Inflammatory macrophage (primary cell): ENCODE measurements around the gene CT45A8.
"Not testable (repeated sequence)": the region's sequence is repeated elsewhere in the genome, so short reads cannot be mapped to it uniquely, and the experiment has no call there.

Source experiments
- DNase-seq, 2 donors: peaks; one replicate each; pipeline ENCODE4 v3.0.0-alpha.2; 2020 to 2022
- total RNA-seq, 18 experiments: gene quantifications; one replicate each; lab custom pipeline; 2026; ENCODE audit warnings: mixed read lengths in 6 of 18, inconsistent platforms in 2 of 18; lab: John Stamatoyannopoulos, UW

CT45A8 gene, protein sequence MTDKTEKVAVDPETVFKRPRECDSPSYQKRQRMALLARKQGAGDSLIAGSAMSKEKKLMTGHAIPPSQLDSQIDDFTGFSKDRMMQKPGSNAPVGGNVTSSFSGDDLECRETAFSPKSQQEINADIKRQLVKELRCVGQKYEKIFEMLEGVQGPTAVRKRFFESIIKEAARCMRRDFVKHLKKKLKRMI
- total RNA-seq, result 0 reads per million in 18 experiments

DNA sequence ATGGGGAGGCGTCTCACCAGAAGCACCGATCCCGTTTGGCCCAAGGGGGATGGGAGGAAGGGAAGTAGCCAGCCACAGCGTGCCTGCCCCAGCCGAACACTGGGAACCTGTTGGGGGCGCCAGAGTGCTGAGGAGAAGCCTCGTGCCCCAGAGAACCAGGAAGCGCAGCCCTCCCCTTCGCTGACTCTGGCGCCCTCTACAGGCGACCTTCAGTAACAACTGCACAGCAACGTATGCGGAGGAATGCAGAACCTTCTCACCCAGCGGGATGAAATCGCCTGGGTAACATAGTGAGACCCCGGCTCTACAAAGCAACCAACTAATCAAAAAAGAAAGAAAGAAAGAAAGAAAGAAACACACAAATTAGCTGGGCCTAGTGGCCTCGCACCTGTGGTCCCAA is at the start of gene CT45A8:
TSS of gene CT45A8 (minus strand) at position 101 of the 400 bp plus-strand sequence. CDS start 3,755 bp downstream, outside the sequence.
- DNase-seq, result not testable (repeated sequence)

DNA sequence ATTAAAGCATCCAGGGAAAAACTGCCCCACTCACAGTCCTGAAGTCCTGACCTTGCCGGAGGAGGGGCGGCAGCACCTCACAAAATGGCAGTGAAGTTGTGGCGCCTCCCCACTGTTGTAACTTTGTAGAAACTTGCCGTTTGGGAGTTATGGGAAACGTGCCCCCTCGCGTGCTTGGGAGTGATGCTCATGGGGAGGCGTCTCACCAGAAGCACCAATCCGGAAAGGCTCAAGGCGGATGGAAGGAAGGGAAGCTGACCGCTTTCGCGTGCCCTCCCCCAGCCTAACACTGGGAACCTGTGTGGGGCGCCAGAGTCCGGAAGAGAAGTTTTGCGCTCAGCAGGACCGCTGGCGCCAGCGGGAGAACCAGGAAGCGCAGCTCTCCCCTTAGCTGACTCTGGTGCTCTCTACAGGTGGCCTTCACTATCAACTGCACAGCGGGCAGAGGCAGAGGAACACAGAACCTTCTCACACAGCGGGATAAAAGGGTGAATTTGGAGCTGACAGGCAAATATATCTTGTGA is 39.0 kb upstream of the CT45A8 start, which contains the start of the genes CT45A10 and SAGE1:
TSS of gene CT45A10 (minus strand) at position 151 of the 524 bp plus-strand sequence. CDS start 8,100 bp downstream, outside the sequence.
TSS of gene SAGE1 (plus strand) at position 423 of the 524 bp plus-strand sequence. CDS start 2,527 bp downstream, outside the sequence.
- DNase-seq, result no peak

DNA sequence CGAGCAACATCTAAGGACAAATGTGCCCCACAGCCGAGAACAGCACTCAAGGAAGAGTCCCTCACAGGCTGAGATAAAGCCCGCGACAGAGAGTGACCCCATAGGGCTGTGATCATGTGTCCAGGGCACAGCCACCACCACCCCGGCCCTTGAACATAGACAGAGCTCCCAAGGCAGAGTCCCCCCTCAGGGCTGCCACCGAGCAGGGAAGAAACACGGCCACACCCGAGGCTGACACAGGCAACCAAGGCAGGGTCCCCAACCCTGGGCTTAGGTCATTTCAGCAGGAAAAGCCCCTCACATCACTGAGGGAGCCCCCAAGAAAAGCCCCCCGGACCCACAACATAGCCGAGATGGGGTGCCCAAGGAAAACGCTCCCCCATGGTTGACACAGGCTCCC is 38.4 kb upstream of the CT45A8 start:
- DNase-seq, result no peak

DNA sequence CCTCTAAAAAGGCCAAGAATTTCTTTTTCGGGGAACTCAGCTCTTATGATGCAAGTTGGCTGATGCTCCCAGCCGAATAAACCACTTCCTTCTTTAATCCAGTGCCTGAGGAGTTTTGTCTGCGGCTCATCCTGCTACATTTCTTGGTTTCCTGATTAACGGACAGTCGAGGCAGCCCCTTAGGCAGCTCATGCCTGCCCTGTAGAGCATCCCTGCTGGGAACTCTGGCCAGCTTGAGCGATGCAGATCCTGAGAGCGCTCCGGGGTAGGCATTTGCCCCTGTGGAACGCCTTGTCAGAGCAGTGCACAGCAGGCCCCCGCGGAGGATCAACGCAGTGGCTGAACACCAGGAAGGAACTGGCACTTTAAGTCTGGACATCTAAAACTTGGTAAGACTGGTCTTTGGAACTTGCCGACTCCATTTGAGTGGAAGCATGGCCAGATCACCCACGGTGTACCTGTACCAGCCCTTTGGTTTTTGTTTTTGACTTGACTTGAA is 35.8 kb upstream of the CT45A8 start:
- no peak for DNase-seq

DNA sequence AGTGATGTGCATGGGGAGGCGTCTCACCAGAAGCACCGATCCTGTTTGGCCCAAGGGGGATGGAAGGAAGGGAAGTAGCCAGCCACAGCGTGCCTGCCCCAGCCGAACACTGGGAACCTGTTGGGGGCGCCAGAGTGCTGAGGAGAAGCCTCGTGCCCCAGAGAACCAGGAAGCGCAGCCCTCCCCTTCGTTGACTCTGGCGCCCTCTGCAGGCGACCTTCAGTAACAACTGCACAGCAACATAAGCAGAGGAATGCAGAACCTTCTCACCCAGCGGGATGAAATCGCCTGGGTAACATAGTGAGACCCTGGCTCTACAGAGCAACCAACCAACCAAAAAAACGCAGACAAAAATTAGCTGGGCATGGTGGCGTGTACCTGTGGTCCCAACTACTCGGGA is 34.6 kb upstream of the CT45A8 start:
- peak in 1 of 2 donors; percentile 3 for DNase-seq

DNA sequence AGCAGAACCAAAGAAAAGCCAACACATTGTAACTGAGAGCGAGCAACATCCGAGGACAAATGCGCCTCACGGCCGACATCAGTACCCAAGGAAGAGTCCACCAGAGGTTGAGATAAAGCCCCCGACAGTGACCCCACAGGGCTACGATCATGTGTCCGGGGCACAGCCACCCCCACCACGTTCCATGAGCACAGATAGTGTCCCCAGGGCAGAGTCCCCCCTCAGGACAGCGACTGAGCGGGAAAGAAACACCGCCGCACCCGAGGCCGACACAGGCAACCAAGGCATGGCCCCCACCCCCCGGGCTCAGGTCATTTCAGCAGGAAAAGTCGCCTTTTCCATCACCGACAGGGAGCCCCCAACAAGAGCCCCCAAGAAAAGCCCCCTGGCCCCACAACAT is 33.9 kb upstream of the CT45A8 start:
- not testable (repeated sequence) for DNase-seq

DNA sequence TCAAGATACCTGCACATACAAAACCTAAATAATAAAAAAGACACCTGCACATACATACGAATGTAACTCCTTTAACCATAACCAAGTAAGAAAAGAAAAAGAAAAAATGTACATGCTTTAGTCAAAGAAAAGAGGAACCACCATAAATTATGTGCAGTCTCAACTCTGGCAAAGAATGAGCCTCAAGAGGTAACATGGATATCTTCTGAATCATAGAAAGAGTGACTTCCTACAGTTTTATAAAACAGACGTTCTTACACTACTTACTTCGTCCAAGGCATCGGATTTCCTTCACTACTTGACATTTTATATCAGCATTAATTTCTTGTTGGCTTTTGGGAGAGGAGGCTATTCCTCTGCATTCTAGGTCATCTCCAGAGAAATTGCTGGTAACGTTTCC is 28.4 kb upstream of the CT45A8 start:
- DNase-seq, result not testable (repeated sequence)

DNA sequence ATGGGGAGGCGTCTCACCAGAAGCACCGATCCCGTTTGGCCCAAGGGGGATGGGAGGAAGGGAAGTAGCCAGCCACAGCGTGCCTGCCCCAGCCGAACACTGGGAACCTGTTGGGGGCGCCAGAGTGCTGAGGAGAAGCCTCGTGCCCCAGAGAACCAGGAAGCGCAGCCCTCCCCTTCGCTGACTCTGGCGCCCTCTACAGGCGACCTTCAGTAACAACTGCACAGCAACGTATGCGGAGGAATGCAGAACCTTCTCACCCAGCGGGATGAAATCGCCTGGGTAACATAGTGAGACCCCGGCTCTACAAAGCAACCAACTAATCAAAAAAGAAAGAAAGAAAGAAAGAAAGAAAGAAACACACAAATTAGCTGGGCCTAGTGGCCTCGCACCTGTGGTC is 17.4 kb upstream of the CT45A8 start, which contains the start of gene CT45A9:
TSS of gene CT45A9 (minus strand) at position 101 of the 400 bp plus-strand sequence. CDS start 3,751 bp downstream, outside the sequence.
- DNase-seq, result not testable (repeated sequence)

DNA sequence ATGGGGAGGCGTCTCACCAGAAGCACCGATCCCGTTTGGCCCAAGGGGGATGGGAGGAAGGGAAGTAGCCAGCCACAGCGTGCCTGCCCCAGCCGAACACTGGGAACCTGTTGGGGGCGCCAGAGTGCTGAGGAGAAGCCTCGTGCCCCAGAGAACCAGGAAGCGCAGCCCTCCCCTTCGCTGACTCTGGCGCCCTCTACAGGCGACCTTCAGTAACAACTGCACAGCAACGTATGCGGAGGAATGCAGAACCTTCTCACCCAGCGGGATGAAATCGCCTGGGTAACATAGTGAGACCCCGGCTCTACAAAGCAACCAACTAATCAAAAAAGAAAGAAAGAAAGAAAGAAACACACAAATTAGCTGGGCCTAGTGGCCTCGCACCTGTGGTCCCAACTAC is 17.2 kb downstream of the CT45A8 start, which contains the start of gene CT45A7:
TSS of gene CT45A7 (minus strand) at position 101 of the 400 bp plus-strand sequence. CDS start 3,747 bp downstream, outside the sequence.
- not testable (repeated sequence) for DNase-seq

DNA sequence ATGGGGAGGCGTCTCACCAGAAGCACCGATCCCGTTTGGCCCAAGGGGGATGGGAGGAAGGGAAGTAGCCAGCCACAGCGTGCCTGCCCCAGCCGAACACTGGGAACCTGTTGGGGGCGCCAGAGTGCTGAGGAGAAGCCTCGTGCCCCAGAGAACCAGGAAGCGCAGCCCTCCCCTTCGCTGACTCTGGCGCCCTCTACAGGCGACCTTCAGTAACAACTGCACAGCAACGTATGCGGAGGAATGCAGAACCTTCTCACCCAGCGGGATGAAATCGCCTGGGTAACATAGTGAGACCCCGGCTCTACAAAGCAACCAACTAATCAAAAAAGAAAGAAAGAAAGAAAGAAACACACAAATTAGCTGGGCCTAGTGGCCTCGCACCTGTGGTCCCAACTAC is 34.4 kb downstream of the CT45A8 start, which contains the start of gene CT45A2:
TSS of gene CT45A2 (minus strand) at position 101 of the 400 bp plus-strand sequence. CDS start 3,747 bp downstream, outside the sequence.
- not testable (repeated sequence) for DNase-seq

DNA sequence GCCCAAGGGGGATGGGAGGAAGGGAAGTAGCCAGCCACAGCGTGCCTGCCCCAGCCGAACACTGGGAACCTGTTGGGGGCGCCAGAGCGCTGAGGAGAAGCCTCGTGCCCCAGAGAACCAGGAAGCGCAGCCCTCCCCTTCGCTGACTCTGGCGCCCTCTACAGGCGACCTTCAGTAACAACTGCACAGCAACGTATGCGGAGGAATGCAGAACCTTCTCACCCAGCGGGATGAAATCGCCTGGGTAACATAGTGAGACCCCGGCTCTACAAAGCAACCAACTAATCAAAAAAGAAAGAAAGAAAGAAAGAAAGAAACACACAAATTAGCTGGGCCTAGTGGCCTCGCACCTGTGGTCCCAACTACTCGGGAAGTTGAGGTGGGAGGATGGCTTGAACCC is 51.7 kb downstream of the CT45A8 start, which contains the start of gene CT45A6:
TSS of gene CT45A6 (minus strand) at position 101 of the 400 bp plus-strand sequence. CDS start 3,794 bp downstream, outside the sequence.
- DNase-seq, result not testable (repeated sequence)
